Measurements from ENCODE around the gene LRIG3. TPM values are rescaled to one million over a fixed set of nuclear protein-coding genes. Genes with fewer than 3 reads are reported as not detected.

Gene LRIG3
- total RNA-seq, 1 donor from 2014 or later = 27.7 TPM

- Mint-ChIP-seq H3K9me3 (no peaks in the 10 kb centered on the region), H3K4me3 (no peak overlapping the region), H3K4me1 (no peaks in the 10 kb centered on the region), H3K36me3 (ENCODE audit: low read depth) (no peaks in the 10 kb centered on the region), H3K27ac (ENCODE audit: unreplicated experiment) (no peak overlapping the region), H3K27me3 (ENCODE audit: low read depth) (no peaks in the 10 kb centered on the region)
- TF ChIP-seq CTCF (conservative IDR thresholded peaks at IDR 0.05) = no peak
- DNase-seq (ENCODE audit: low read depth, low spot score) = no peak
These were observed 19.2 kb upstream of the LRIG3 start for GRCh38 chr12:58939399-58940100.

GRCh38 chr12:58938440-58938839 lies 18.1 kb upstream of the LRIG3 start:
- DNase-seq (ENCODE audit: low read depth, low spot score) = no peak
- Mint-ChIP-seq H3K4me3 (no peak overlapping the region), H3K4me1 (no peaks in the 10 kb centered on the region), H3K27me3 (ENCODE audit: low read depth) (no peaks in the 10 kb centered on the region), H3K36me3 (ENCODE audit: low read depth) (no peaks in the 10 kb centered on the region), H3K9me3 (no peaks in the 10 kb centered on the region), H3K27ac (ENCODE audit: unreplicated experiment) (no peak overlapping the region)
- no peak for TF ChIP-seq CTCF (conservative IDR thresholded peaks at IDR 0.05)

GRCh38 chr12:58934528-58934927 lies 14.2 kb upstream of the LRIG3 start:
- no peak for TF ChIP-seq CTCF (conservative IDR thresholded peaks at IDR 0.05)
- H3K4me3 Mint-ChIP-seq = no peak overlapping the region

GRCh38 chr12:58932806-58933681 lies 12.7 kb upstream of the LRIG3 start:
- DNase-seq (ENCODE audit: low read depth, low spot score) = no peak
- no peak overlapping the region for H3K27ac Mint-ChIP-seq (ENCODE audit: unreplicated experiment)

More at GRCh38 chr12:58934528-58934927, 14.2 kb upstream of the LRIG3 start:
- Mint-ChIP-seq H3K27ac (ENCODE audit: unreplicated experiment) (no peak overlapping the region), H3K4me1 (no peaks in the 10 kb centered on the region), H3K9me3 (peaks cover 4% of the 10 kb centered on the region), H3K36me3 (ENCODE audit: low read depth) (no peaks in the 10 kb centered on the region), H3K27me3 (ENCODE audit: low read depth) (no peaks in the 10 kb centered on the region)
- no peak for DNase-seq (ENCODE audit: low read depth, low spot score)

GRCh38 chr12:58931518-58931917 lies 11.2 kb upstream of the LRIG3 start:
- no peak for DNase-seq (ENCODE audit: low read depth, low spot score)
- H3K9me3 Mint-ChIP-seq = peaks cover 4% of the 10 kb centered on the region
- no peaks in the 10 kb centered on the region for H3K4me1 Mint-ChIP-seq
- H3K27ac Mint-ChIP-seq (ENCODE audit: unreplicated experiment) = no peak overlapping the region
- no peak for TF ChIP-seq CTCF (conservative IDR thresholded peaks at IDR 0.05)
- H3K27me3 Mint-ChIP-seq (ENCODE audit: low read depth) = no peaks in the 10 kb centered on the region
- H3K36me3 Mint-ChIP-seq (ENCODE audit: low read depth) = no peaks in the 10 kb centered on the region
- H3K4me3 Mint-ChIP-seq = no peak overlapping the region

More at GRCh38 chr12:58932806-58933681, 12.7 kb upstream of the LRIG3 start:
- no peaks in the 10 kb centered on the region for H3K27me3 Mint-ChIP-seq (ENCODE audit: low read depth)
- no peak overlapping the region for H3K4me3 Mint-ChIP-seq
- no peaks in the 10 kb centered on the region for H3K36me3 Mint-ChIP-seq (ENCODE audit: low read depth)
- no peak for TF ChIP-seq CTCF (conservative IDR thresholded peaks at IDR 0.05)
- H3K9me3 Mint-ChIP-seq = peaks cover 4% of the 10 kb centered on the region
- no peaks in the 10 kb centered on the region for H3K4me1 Mint-ChIP-seq
